Measurements from ENCODE around the gene AMPD3.

AMPD3 gene

GRCh38 chr11:10438458-10438857 is 16.6 kb upstream of the AMPD3 start:
- TF ChIP-seq CTCF (conservative IDR thresholded peaks at IDR 0.05): no peak

GRCh38 chr11:10439351-10439750 is 15.7 kb upstream of the AMPD3 start:
- no peak overlapping the region for H3K27ac ChIP-seq
- no peak for TF ChIP-seq CTCF (conservative IDR thresholded peaks at IDR 0.05)

More at GRCh38 chr11:10438458-10438857, 16.6 kb upstream of the AMPD3 start:
- no peak overlapping the region for H3K27ac ChIP-seq

GRCh38 chr11:10439924-10440323 is 15.1 kb upstream of the AMPD3 start:
- H3K27ac ChIP-seq: no peak overlapping the region
- TF ChIP-seq CTCF (conservative IDR thresholded peaks at IDR 0.05): no peak

- no peak overlapping the region for H3K27ac ChIP-seq
- TF ChIP-seq CTCF (conservative IDR thresholded peaks at IDR 0.05): no peak
Measured at GRCh38 chr11:10440401-10440800, 14.7 kb upstream of the AMPD3 start.

- TF ChIP-seq CTCF (conservative IDR thresholded peaks at IDR 0.05): no peak
Measured at GRCh38 chr11:10441091-10441490, 14.0 kb upstream of the AMPD3 start.

GRCh38 chr11:10441652-10442503 is 13.2 kb upstream of the AMPD3 start:
- no peak for TF ChIP-seq CTCF (conservative IDR thresholded peaks at IDR 0.05)
- H3K27ac ChIP-seq: no peak overlapping the region

More at GRCh38 chr11:10441091-10441490, 14.0 kb upstream of the AMPD3 start:
- H3K27ac ChIP-seq: no peak overlapping the region

DNA sequence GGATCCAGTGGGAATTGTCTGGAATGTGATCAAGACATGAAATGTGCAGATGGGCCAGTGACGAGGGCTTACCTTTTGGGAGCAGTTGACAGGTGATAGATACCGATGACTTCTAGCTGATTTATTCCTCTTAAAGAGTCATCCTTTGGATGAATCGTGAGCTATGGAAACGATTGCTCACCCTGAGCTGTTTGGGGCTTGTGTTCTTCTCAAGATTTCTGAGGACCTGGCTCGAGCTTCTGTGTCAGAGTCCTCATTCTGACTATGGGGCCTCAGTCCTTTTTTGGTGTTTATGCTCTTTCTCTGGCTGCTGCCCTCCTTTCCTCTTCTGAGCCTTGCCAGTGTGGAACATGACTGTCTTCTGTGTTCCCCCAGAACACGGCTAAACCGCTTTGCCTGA is 11.9 kb upstream of the AMPD3 start:
- no peak for TF ChIP-seq CTCF (conservative IDR thresholded peaks at IDR 0.05)
- H3K27ac ChIP-seq: no peak overlapping the region
